Common myeloid progenitor, CD34-positive (primary cell): Measurements from ENCODE around the gene SSTR4.

Experiments used
- CTCF ChIA-PET: fragments of 350-600 bp; sonication (Branson Sonifier 250); formaldehyde crosslinking; loops from one replicate; lab custom pipeline; 2021; ENCODE audit warnings: antibody characterized with exemption; lab: Charles Lee
- POLR2A ChIA-PET: fragments of 350-600 bp; sonication (Branson Sonifier 250); formaldehyde crosslinking; loops from one replicate; lab custom pipeline; 2021; ENCODE audit warnings: antibody characterized with exemption; lab: Charles Lee
- DNase-seq, 3 donors: peaks; one replicate each; pipeline versions ENCODE4 v3.0.0 to v3.0.0-alpha.2; 2013
- H3K27ac ChIP-seq, 2 experiments: 1 replicate in 1 of 2; 2 replicates in 1 of 2; pipeline ENCODE4 v1.7.0; 2013; ENCODE audit warnings: inconsistent platforms in 2 of 2, low read length in 2 of 2, mild to moderate bottlenecking in 2 of 2, low read depth in 1 of 2, moderate library complexity in 1 of 2; ENCODE audit not compliant: severe bottlenecking in 2 of 2, insufficient read depth in 1 of 2, poor library complexity in 1 of 2
- H3K27me3 ChIP-seq, 5 experiments: replicated peaks in 2 of 5; 1 replicate in 3 of 5; 2 replicates in 2 of 5; pipeline versions ENCODE4 v1.6.1 to v1.7.0; 2013; ENCODE audit warnings: low read length in 4 of 5, mild to moderate bottlenecking in 2 of 5, moderate library complexity in 2 of 5, inconsistent platforms in 1 of 5; ENCODE audit not compliant: insufficient read depth in 5 of 5, control insufficient read depth in 4 of 5
- H3K36me3 ChIP-seq, 4 experiments: 1 replicate in 2 of 4; 2 replicates in 2 of 4; pipeline versions ENCODE4 v1.6.1 to v1.7.0; 2013; ENCODE audit warnings: low read length in 3 of 4, control low read depth in 1 of 4, mild to moderate bottlenecking in 1 of 4; ENCODE audit not compliant: control insufficient read depth in 4 of 4, insufficient read depth in 4 of 4
- H3K4me1 ChIP-seq, 4 experiments: 1 replicate in 3 of 4; 2 replicates in 1 of 4; pipeline versions ENCODE4 v1.6.1 to v1.7.1; 2013; ENCODE audit warnings: low read length in 3 of 4, mild to moderate bottlenecking in 3 of 4, control low read depth in 1 of 4, inconsistent platforms in 1 of 4, moderate library complexity in 1 of 4; ENCODE audit not compliant: control insufficient read depth in 4 of 4, insufficient read depth in 4 of 4; ENCODE audit errors: control extremely low read depth in 1 of 4
- H3K4me3 ChIP-seq, 7 experiments: 1 replicate in 4 of 7; 2 replicates in 3 of 7; pipeline versions ENCODE4 v1.5.1 to v1.7.0; 2013; ENCODE audit warnings: mild to moderate bottlenecking in 7 of 7, low read length in 6 of 7, moderate library complexity in 6 of 7, inconsistent platforms in 2 of 7, low read depth in 2 of 7, control low read depth in 1 of 7; ENCODE audit not compliant: insufficient read depth in 4 of 7, control insufficient read depth in 1 of 7; ENCODE audit errors: extremely low read depth in 1 of 7
- H3K9me3 ChIP-seq, 5 experiments: 1 replicate in 4 of 5; 2 replicates in 1 of 5; pipeline versions ENCODE4 v1.6.1 to v1.7.1; 2013; ENCODE audit warnings: low read length in 4 of 5, mild to moderate bottlenecking in 2 of 5, inconsistent platforms in 1 of 5, low read depth in 1 of 5, moderate library complexity in 1 of 5; ENCODE audit not compliant: control insufficient read depth in 4 of 5, insufficient read depth in 2 of 5; ENCODE audit errors: control extremely low read depth in 1 of 5
- WGBS: methylation state at CpG from one replicate; pipeline ENCODE4 v1.1.5; 2013; ENCODE audit not compliant: insufficient coverage; 5-methylcytosine and 5-hydroxymethylcytosine counted together

Gene SSTR4

GRCh38 chr20:23007886-23008655, 27.0 kb upstream of the SSTR4 start:
- no peaks in the 10 kb centered on the region for H3K9me3 ChIP-seq
- DNase-seq: no peak
- ChIA-PET POLR2A (no interaction called here), CTCF (interaction anchor here (1.0 to 1.5 kb wide), 3 partner anchors 9 to 237 kb away, joined by 3 to 4 read pairs (median 3); no protein-coding TSS in a partner anchor)
- H3K27me3 ChIP-seq: no peaks in the 10 kb centered on the region
- H3K4me3 ChIP-seq: no peak overlapping the region
- 100% methylated on average over 8 of the region's 9 CpGs for WGBS
- H3K4me1 ChIP-seq: peaks cover 0 to 10% (median 4%) of the 10 kb centered on the region in 4 experiments
- no peak overlapping the region for H3K27ac ChIP-seq
- H3K36me3 ChIP-seq: no peaks in the 10 kb centered on the region

DNA sequence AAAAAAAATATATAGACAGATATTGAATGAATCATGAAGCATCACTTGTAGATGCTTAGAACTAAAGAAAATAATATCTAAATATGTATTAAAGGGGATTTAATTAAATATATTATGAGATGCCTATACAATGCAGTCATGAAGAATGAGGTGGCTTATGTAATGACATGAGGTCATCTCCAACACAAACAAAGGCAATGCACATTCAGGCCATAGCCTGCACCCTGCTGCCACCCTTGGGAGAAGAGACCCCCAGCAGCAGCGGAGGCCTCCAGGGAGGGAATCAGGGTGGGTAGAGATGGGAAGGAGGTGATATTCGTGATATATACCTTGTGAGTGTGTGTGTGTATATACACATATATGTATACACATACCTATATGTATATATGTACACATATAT, 26.4 kb upstream of the SSTR4 start:
- Histone ChIP-seq H3K4me3 (no peak overlapping the region), H3K4me1 (peaks cover 0 to 10% (median 4%) of the 10 kb centered on the region in 4 experiments), H3K36me3 (no peaks in the 10 kb centered on the region), H3K27ac (no peak overlapping the region), H3K9me3 (no peaks in the 10 kb centered on the region), H3K27me3 (no peaks in the 10 kb centered on the region)
- DNase-seq: no peak
- WGBS: no CpG with 5 or more reads among the region's 2 CpGs
- POLR2A ChIA-PET: no interaction called here
- CTCF ChIA-PET: no interaction called here

GRCh38 chr20:23009636-23010035, 25.5 kb upstream of the SSTR4 start:
- no peak overlapping the region for H3K27ac ChIP-seq
- no peaks in the 10 kb centered on the region for H3K36me3 ChIP-seq
- no peaks in the 10 kb centered on the region for H3K27me3 ChIP-seq
- peak; percentile 10 to 46 (median 40) for DNase-seq
- CTCF ChIA-PET: interaction anchor here (1.1 to 1.2 kb wide), 3 partner anchors 10 to 318 kb away, joined by 4 to 5 read pairs (median 4); no protein-coding TSS in a partner anchor
- WGBS: 70% methylated on average over 2 of the region's 3 CpGs
- no peaks in the 10 kb centered on the region for H3K9me3 ChIP-seq
- H3K4me1 ChIP-seq: peaks cover 0 to 10% (median 4%) of the 10 kb centered on the region in 4 experiments
- H3K4me3 ChIP-seq: no peak overlapping the region
- POLR2A ChIA-PET: no interaction called here

DNA sequence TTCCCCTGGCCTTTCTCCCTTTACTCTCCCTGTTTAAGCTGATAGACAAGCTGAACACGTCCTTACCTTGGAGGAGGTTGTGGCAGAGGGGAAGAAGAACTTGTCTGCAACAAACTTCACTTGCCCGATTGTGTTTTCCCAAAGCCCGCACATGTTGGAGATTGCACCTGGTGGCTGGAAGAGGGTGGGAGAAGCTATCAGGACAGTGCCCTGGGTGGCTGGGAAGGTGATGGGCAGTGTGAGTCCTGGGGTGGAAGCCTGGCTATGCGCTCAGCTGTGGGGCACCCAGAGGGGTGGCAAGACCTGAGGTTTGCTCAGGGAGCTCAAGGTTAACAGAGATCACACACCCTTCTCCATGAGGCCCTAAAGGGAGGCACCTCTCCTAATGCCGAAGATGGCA, 25.0 kb upstream of the SSTR4 start:
- no peak for DNase-seq
- ChIA-PET POLR2A (no interaction called here), CTCF (interaction anchor here (1.1 to 1.2 kb wide), 3 partner anchors 9 to 319 kb away, joined by 4 to 5 read pairs (median 4); no protein-coding TSS in a partner anchor)
- H3K27ac ChIP-seq: no peak overlapping the region
- 100% methylated on average over 3 of the region's 5 CpGs for WGBS
- no peaks in the 10 kb centered on the region for H3K36me3 ChIP-seq
- no peak overlapping the region for H3K4me3 ChIP-seq
- no peaks in the 10 kb centered on the region for H3K27me3 ChIP-seq
- H3K9me3 ChIP-seq: no peaks in the 10 kb centered on the region
- peaks cover 0 to 10% (median 4%) of the 10 kb centered on the region in 4 experiments for H3K4me1 ChIP-seq

GRCh38 chr20:23011008-23011721, 23.9 kb upstream of the SSTR4 start:
- DNase-seq: no peak
- ChIA-PET POLR2A (no interaction called here), CTCF (interaction anchor here (1.6 kb wide), 1 partner anchor 25 kb away, joined by 3 read pairs; no protein-coding TSS in a partner anchor)
- peaks cover 0 to 13% (median 4%) of the 10 kb centered on the region in 4 experiments for H3K4me1 ChIP-seq
- peak overlapping the region in 1 of 2 experiments; percentile 20 for H3K27ac ChIP-seq
- H3K9me3 ChIP-seq: no peaks in the 10 kb centered on the region
- H3K4me3 ChIP-seq: no peak overlapping the region
- H3K36me3 ChIP-seq: no peaks in the 10 kb centered on the region
- no peaks in the 10 kb centered on the region for H3K27me3 ChIP-seq
- 97% methylated on average over 5 of the region's 11 CpGs for WGBS

- Histone ChIP-seq H3K4me3 (no peak overlapping the region), H3K36me3 (no peaks in the 10 kb centered on the region), H3K27ac (no peak overlapping the region), H3K9me3 (no peaks in the 10 kb centered on the region), H3K27me3 (no peaks in the 10 kb centered on the region), H3K4me1 (peaks cover 0 to 13% (median 4%) of the 10 kb centered on the region in 4 experiments)
- ChIA-PET POLR2A (no interaction called here), CTCF (interaction anchor here (0.8 kb wide), 1 partner anchor 56 kb away, joined by 3 read pairs; no protein-coding TSS in a partner anchor)
- no peak for DNase-seq
- WGBS: 85% methylated on average over 4 of the region's 5 CpGs
These were observed 21.7 kb upstream of the SSTR4 start for GRCh38 chr20:23013429-23013828.
